MM.1S (cell line): ENCODE data around the gene OR8D2.

Experiments
- DNase-seq: peaks from one replicate; pipeline ENCODE4 v3.0.0-alpha.2; 2015
- H2AFZ ChIP-seq: fragments of 300-600 bp; sonication (generic); 2 replicates; pipeline ENCODE4 v1.6.0; 2016; ENCODE audit warnings: antibody characterized with exemption, low read length
- H3F3A ChIP-seq: fragments of 300-600 bp; sonication (generic); 2 replicates; pipeline ENCODE4 v1.6.1; 2016; ENCODE audit warnings: mild to moderate bottlenecking, antibody characterized with exemption, low read length, moderate library complexity, mixed read lengths; ENCODE audit not compliant: insufficient read depth
- H3K27ac ChIP-seq: fragments of 300-600 bp; sonication (generic); 2 replicates; pipeline ENCODE4 v1.5.1; 2016; ENCODE audit warnings: mild to moderate bottlenecking, low read length
- H3K27me3 ChIP-seq: fragments of 300-600 bp; sonication (generic); replicated peaks from 2 replicates; pipeline ENCODE4 v1.6.0; 2016; ENCODE audit warnings: low read length; ENCODE audit not compliant: insufficient read depth
- H3K36me3 ChIP-seq: fragments of 300-600 bp; sonication (generic); replicated peaks from 2 replicates; pipeline ENCODE4 v1.6.1; 2016; ENCODE audit warnings: mild to moderate bottlenecking, low read length, mixed read lengths; ENCODE audit not compliant: insufficient read depth
- H3K4me1 ChIP-seq: fragments of 300-600 bp; sonication (generic); 2 replicates; pipeline ENCODE4 v1.6.1; 2016; ENCODE audit warnings: low read length, mixed read lengths
- H3K4me2 ChIP-seq: fragments of 300-600 bp; sonication (generic); 2 replicates; pipeline ENCODE4 v1.6.0; 2016; ENCODE audit warnings: low read depth, low read length
- H3K4me3 ChIP-seq: fragments of 300-600 bp; sonication (generic); 2 replicates; pipeline ENCODE4 v1.5.1; 2016; ENCODE audit warnings: low read length, mixed read lengths
- H3K79me2 ChIP-seq: fragments of 300-600 bp; sonication (generic); 2 replicates; pipeline ENCODE4 v1.6.1; 2016; ENCODE audit warnings: mixed run types, low read length, mixed read lengths
- H3K9ac ChIP-seq: fragments of 300-600 bp; sonication (generic); 2 replicates; pipeline ENCODE4 v1.6.1; 2016; ENCODE audit warnings: low read length, mixed read lengths
- H3K9me2 ChIP-seq: fragments of 300-600 bp; sonication (generic); replicated peaks from 2 replicates; pipeline ENCODE4 v1.6.1; 2016; ENCODE audit warnings: mild to moderate bottlenecking, low read length, mixed read lengths; ENCODE audit not compliant: insufficient read depth
- H3K9me3 ChIP-seq: fragments of 300-600 bp; sonication (generic); replicated peaks from 2 replicates; pipeline ENCODE4 v1.6.1; 2016; ENCODE audit warnings: mild to moderate bottlenecking, low read length, mixed read lengths; ENCODE audit not compliant: insufficient read depth
- H4K20me1 ChIP-seq: fragments of 300-600 bp; sonication (generic); 2 replicates; pipeline ENCODE4 v1.6.1; 2016; ENCODE audit warnings: mild to moderate bottlenecking, low read length, moderate library complexity, mixed read lengths; ENCODE audit not compliant: insufficient read depth
- CTCF ChIP-seq: fragments of 300-600 bp; sonication (generic); IDR thresholded peaks from 2 replicates; pipeline ENCODE4 v1.5.1; 2016; ENCODE audit warnings: antibody characterized with exemption, low read length, mixed read lengths
- EZH2 ChIP-seq: fragments of 300-600 bp; sonication (generic); optimal IDR thresholded peaks from 2 replicates; pipeline ENCODE3; 2017; ENCODE audit warnings: low read depth, mild to moderate bottlenecking, antibody characterized with exemption, low read length, mixed read lengths
- EZH2phosphoT487 ChIP-seq: fragments of 300-600 bp; sonication (generic); IDR thresholded peaks from 2 replicates; pipeline ENCODE4 v1.6.1; 2018; ENCODE audit warnings: antibody characterized with exemption, low read length

OR8D2 gene

DNA sequence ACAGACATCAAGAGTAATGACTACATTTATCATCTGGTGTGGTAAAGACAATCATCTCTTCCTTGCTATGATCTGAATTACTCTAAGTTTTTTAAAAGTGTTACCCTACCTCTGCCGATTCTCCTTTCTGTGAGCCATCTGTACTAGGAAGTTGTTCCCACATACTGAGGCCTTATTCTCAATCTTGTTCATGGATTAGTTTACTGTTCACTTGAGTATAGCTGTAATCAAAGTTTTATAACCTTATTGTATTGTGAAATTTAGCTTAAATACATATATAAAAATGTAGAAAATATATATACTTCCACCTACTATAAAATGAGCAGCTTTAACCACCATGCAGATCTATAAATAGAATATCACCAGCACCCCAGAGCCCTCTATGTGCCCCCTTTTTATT is 2.4 kb upstream of the OR8D2 start:
- Histone ChIP-seq H3K36me3 (no peaks in the 10 kb centered on the region), H3K4me1 (no peaks in the 10 kb centered on the region), H3K27ac (no peak overlapping the region), H3K27me3 (no peaks in the 10 kb centered on the region), H4K20me1 (no peaks in the 10 kb centered on the region), H3K9ac (no peak overlapping the region), H3K79me2 (no peaks in the 10 kb centered on the region), H3F3A (no peaks in the 10 kb centered on the region), H3K9me2 (no peaks in the 10 kb centered on the region), H2AFZ (no peak overlapping the region), H3K4me3 (no peak overlapping the region), H3K4me2 (no peak overlapping the region), H3K9me3 (no peaks in the 10 kb centered on the region)
- TF ChIP-seq CTCF, result no peak
- TF ChIP-seq EZH2phosphoT487, result no peak
- no peak for TF ChIP-seq EZH2
- DNase-seq, result no peak

DNA sequence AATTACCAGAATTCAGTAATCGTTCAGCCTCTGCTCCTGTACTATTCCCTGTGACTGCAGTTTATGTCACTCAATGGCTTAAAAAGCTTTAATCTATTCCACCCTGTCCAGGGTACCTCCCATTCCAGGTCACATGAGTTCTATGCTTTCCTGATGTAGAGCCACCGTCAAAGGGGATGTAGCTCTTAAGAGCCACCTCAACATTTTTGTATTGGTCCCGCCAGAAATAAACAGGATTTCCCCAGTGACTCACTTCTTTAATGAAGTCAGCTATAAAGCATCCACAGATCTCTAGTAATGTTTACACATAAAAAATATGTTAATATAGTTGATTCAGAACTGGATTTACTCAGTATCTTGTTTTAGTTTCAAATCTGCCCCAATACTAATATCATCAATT is 4.9 kb downstream of the OR8D2 start:
- H3K27me3 ChIP-seq, result no peaks in the 10 kb centered on the region
- no peaks in the 10 kb centered on the region for H3K9me3 ChIP-seq
- H3K79me2 ChIP-seq, result no peaks in the 10 kb centered on the region
- H3K27ac ChIP-seq, result no peak overlapping the region
- no peak for DNase-seq
- H3F3A ChIP-seq, result no peaks in the 10 kb centered on the region
- H3K4me2 ChIP-seq, result no peak overlapping the region
- H4K20me1 ChIP-seq, result no peaks in the 10 kb centered on the region
- no peak overlapping the region for H3K4me3 ChIP-seq
- no peak for TF ChIP-seq EZH2phosphoT487
- TF ChIP-seq CTCF, result no peak
- TF ChIP-seq EZH2, result no peak
- no peaks in the 10 kb centered on the region for H3K9me2 ChIP-seq
- no peaks in the 10 kb centered on the region for H3K4me1 ChIP-seq
- no peaks in the 10 kb centered on the region for H3K36me3 ChIP-seq
- no peak overlapping the region for H2AFZ ChIP-seq
- H3K9ac ChIP-seq, result no peak overlapping the region

GRCh38 chr11:124313849-124314248 is 6.1 kb downstream of the OR8D2 start, which contains the start of gene OR8D1:
OR8D1 (minus strand) TSS chr11:124313949; CDS start chr11:124310766, 3,183 bp downstream.
- no peaks in the 10 kb centered on the region for H3K36me3 ChIP-seq
- no peak within 1 kb of the TSS for H3K27ac ChIP-seq
- H3K9ac ChIP-seq, result no peak within 1 kb of the TSS
- H3K79me2 ChIP-seq, result no peaks in the 10 kb centered on the region
- H3K4me3 ChIP-seq, result no peak within 1 kb of the TSS
- no peak for DNase-seq
- H3K4me2 ChIP-seq, result no peak within 1 kb of the TSS
- no peaks in the 10 kb centered on the region for H3K9me2 ChIP-seq
- no peak within 1 kb of the TSS for H2AFZ ChIP-seq
- H3F3A ChIP-seq, result no peaks in the 10 kb centered on the region
- H3K9me3 ChIP-seq, result no peaks in the 10 kb centered on the region
- H4K20me1 ChIP-seq, result no peaks in the 10 kb centered on the region
- no peak for TF ChIP-seq EZH2
- TF ChIP-seq CTCF, result no peak
- no peak for TF ChIP-seq EZH2phosphoT487
- no peaks in the 10 kb centered on the region for H3K4me1 ChIP-seq
- H3K27me3 ChIP-seq, result no peaks in the 10 kb centered on the region
